Measurements from ENCODE around the gene PECR. TPM values are rescaled to one million over a fixed set of nuclear protein-coding genes. Genes with fewer than 3 reads are reported as not detected.

Gene PECR
- total and polyA plus RNA-seq, 10 of the 15 experiments (the other 5 are each of a cell fraction or from before 2014, with no cell fraction given) = 7.6 to 37.4 (median 25.7) TPM

DNA sequence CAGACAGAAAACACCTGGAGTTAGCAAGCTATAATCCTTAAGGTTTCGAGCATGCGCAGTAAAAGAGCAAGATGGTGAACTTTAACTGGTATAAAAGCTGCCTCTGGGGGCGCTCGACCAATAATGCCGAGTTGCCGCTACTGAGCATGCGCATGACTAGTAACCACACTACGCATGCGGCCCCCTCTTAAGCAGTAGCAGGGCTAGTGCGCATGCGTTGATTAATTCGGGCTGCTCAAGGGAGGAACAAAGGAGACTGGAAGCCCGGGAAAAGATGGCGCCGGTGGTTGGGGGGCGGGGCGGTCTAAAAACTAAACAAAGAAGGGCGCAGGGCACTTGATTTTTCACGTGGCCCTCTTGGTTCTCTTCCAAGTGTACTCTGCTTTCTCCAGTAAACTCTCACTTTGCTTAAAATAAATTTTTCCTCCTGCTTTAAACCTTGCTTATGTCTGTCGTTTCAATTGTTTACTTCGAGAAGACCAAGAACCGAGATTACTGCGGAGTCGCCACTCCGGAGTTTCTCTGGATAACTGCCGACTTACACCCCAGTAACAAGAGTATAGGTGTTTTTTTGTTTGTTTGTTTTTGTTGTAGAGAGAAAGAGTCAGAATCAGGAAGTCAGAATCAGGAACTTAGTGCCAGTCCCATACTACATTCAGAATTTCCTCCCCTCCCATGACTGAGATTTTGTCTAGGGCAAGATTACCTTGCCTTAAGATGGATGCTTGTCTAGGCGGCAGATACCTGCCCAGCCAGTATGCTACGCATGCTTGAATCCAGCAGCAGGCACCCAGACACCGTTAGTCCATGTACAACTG, 33.3 kb upstream of the PECR start (continued):
- TF ChIP-seq ZBTB40 (IDR thresholded peaks at IDR 0.05; ENCODE audit: borderline replicate concordance) = no peak
- TF ChIP-seq GATAD2B (conservative IDR thresholded peaks at IDR 0.05; ENCODE audit: low read depth) = no peak
- no peak for TF ChIP-seq ATF7 (IDR thresholded peaks at IDR 0.05; ENCODE audit: low read depth)
- TF ChIP-seq, protein P1, sequence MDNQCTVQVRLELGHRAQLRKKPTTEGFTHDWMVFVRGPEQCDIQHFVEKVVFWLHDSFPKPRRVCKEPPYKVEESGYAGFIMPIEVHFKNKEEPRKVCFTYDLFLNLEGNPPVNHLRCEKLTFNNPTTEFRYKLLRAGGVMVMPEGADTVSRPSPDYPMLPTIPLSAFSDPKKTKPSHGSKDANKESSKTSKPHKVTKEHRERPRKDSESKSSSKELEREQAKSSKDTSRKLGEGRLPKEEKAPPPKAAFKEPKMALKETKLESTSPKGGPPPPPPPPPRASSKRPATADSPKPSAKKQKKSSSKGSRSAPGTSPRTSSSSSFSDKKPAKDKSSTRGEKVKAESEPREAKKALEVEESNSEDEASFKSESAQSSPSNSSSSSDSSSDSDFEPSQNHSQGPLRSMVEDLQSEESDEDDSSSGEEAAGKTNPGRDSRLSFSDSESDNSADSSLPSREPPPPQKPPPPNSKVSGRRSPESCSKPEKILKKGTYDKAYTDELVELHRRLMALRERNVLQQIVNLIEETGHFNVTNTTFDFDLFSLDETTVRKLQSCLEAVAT (IDR thresholded peaks at IDR 0.05) = peak; percentile 69; the same call in 1 of the 2 replicates
- no peak for TF ChIP-seq NFIC (IDR thresholded peaks at IDR 0.05; ENCODE audit: low read depth, low read length)
- peak; percentile 67 for TF ChIP-seq POLR2A (IDR thresholded peaks at IDR 0.05; ENCODE audit: low read depth, low read length)
- no peak for TF ChIP-seq TCF7 (IDR thresholded peaks at IDR 0.05; ENCODE audit: borderline replicate concordance)
- peak; percentile 74; the same call in 1 of the 2 replicates for TF ChIP-seq SMAD5 (IDR thresholded peaks at IDR 0.05; ENCODE audit: low read depth)
- TF ChIP-seq RB1 (IDR thresholded peaks at IDR 0.05; ENCODE audit: borderline replicate concordance) = 0 out of 2 replicates have a peak, but pooled peaks have one; percentile 30
- no peak for TF ChIP-seq CBX3 (IDR thresholded peaks at IDR 0.05; ENCODE audit: borderline replicate concordance, low read depth)
- TF ChIP-seq ZNF24 (IDR thresholded peaks at IDR 0.05) = no peak
- no peak for TF ChIP-seq RBBP5 (conservative IDR thresholded peaks at IDR 0.05)
- TF ChIP-seq, protein P2, sequence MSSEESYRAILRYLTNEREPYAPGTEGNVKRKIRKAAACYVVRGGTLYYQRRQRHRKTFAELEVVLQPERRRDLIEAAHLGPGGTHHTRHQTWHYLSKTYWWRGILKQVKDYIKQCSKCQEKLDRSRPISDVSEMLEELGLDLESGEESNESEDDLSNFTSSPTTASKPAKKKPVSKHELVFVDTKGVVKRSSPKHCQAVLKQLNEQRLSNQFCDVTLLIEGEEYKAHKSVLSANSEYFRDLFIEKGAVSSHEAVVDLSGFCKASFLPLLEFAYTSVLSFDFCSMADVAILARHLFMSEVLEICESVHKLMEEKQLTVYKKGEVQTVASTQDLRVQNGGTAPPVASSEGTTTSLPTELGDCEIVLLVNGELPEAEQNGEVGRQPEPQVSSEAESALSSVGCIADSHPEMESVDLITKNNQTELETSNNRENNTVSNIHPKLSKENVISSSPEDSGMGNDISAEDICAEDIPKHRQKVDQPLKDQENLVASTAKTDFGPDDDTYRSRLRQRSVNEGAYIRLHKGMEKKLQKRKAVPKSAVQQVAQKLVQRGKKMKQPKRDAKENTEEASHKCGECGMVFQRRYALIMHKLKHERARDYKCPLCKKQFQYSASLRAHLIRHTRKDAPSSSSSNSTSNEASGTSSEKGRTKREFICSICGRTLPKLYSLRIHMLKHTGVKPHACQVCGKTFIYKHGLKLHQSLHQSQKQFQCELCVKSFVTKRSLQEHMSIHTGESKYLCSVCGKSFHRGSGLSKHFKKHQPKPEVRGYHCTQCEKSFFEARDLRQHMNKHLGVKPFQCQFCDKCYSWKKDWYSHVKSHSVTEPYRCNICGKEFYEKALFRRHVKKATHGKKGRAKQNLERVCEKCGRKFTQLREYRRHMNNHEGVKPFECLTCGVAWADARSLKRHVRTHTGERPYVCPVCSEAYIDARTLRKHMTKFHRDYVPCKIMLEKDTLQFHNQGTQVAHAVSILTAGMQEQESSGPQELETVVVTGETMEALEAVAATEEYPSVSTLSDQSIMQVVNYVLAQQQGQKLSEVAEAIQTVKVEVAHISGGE (CRISPR knock-in tag; IDR thresholded peaks at IDR 0.05) = no peak
- no peak for TF ChIP-seq SREBF2 (IDR thresholded peaks at IDR 0.05; ENCODE audit: low read length)
- no peak for TF ChIP-seq ASH2L (IDR thresholded peaks at IDR 0.05; ENCODE audit: borderline replicate concordance, low read depth)
- TF ChIP-seq NRF1 (conservative IDR thresholded peaks at IDR 0.05; ENCODE audit: low read depth, low read length) = peak; percentile 98
- TF ChIP-seq, protein P3, sequence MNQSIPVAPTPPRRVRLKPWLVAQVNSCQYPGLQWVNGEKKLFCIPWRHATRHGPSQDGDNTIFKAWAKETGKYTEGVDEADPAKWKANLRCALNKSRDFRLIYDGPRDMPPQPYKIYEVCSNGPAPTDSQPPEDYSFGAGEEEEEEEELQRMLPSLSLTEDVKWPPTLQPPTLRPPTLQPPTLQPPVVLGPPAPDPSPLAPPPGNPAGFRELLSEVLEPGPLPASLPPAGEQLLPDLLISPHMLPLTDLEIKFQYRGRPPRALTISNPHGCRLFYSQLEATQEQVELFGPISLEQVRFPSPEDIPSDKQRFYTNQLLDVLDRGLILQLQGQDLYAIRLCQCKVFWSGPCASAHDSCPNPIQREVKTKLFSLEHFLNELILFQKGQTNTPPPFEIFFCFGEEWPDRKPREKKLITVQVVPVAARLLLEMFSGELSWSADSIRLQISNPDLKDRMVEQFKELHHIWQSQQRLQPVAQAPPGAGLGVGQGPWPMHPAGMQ (IDR thresholded peaks at IDR 0.05; ENCODE audit: borderline replicate concordance) = no peak
- 0 out of 2 replicates have a peak, but pooled peaks have one; percentile 28 for TF ChIP-seq RAD51 (IDR thresholded peaks at IDR 0.05)

Data from GM12878 (cell line).